Medulla oblongata (tissue), 1 donor: ENCODE data around the gene SLC13A2.
"Not testable (repeated sequence)": the region's sequence is repeated elsewhere in the genome, so short reads cannot be mapped to it uniquely, and the experiment has no call there.

Experiments used
- DNase-seq: peaks from one replicate; pipeline ENCODE4 v3.0.0-alpha.2; 2015; ENCODE audit errors: extremely low spot score

The SLC13A2 gene, protein sequence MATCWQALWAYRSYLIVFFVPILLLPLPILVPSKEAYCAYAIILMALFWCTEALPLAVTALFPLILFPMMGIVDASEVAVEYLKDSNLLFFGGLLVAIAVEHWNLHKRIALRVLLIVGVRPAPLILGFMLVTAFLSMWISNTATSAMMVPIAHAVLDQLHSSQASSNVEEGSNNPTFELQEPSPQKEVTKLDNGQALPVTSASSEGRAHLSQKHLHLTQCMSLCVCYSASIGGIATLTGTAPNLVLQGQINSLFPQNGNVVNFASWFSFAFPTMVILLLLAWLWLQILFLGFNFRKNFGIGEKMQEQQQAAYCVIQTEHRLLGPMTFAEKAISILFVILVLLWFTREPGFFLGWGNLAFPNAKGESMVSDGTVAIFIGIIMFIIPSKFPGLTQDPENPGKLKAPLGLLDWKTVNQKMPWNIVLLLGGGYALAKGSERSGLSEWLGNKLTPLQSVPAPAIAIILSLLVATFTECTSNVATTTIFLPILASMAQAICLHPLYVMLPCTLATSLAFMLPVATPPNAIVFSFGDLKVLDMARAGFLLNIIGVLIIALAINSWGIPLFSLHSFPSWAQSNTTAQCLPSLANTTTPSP

DNA sequence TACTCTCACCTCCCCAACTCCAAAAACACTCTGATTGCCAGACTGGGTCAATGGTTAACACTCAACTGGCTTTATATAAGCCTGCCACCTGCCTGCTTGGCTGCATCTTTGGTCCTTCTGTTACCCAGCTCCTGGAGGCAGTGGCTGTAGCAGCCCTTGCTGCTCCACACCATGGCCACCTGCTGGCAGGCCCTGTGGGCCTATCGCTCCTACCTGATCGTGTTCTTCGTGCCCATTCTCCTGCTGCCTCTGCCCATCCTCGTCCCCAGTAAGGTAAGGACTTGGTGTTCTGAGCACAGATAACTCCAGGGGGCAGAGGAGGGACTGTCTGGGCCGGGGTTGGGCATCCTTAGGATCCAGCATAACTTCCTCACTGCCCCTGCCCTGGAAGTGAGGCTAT lies at the start of gene SLC13A2:
SLC13A2 (plus strand) TSS at position 103 of the 400 bp plus-strand sequence; CDS start at position 172, 69 bp downstream.
- no peak for DNase-seq

DNA sequence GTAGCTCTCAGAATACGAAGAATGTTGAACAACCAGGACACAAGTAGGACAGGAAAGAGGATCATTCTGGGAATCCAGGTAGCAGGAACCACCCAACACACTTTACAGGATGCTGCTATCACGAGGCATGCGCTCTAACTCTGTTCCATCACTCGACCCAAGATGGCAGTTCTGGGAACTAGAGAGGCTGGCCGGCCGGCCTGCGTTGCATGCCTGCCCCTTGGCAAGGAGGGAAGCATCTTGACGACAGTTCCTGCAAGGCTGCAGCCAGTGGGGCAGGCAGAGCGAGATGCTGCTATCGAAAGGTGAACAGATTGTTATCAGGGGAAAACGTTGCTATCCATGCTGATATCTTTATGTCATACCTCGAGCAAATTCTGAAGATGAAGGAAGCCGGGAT lies 48.2 kb upstream of the SLC13A2 start:
- DNase-seq: no peak

DNA sequence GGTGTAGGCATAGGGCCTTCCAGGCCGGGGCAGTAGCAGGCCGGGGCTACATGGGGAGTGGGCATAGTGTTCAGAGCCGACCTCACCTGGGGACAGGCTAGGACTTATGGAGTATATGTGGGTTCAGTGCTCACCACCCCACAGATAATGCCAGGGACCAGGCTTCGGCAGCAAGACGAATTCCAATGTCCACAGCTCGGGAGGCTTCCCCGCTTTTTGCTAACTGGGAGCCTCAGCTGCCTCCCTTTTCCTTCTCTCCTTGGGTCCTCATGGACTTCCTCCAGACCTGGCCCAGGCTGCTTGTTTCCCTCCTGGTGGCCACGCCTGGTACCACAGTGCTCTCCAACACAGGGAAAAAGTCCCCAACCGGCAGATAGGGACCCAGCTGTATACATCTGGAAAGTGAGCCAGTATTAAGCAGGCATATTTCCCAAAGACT lies 47.3 kb upstream of the SLC13A2 start:
- no peak for DNase-seq

DNA sequence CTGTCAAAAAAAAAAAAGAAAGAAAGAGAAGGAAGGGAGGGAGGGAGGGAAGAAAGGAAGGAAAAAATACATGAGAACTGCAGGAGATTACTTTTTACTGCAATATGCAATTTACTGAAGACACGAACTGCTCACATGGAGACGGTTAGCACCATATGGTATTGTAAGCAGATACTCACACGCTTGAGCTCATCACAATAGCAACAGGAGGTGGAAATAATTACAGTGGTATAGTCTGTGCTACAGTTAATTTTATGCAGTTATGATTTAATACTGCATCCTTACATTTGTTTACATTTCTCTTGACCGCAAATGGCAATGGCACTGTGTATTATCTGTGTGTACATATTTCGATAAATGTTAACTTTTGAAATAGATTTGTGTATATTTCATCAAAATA lies 46.1 kb upstream of the SLC13A2 start:
- no peak for DNase-seq

DNA sequence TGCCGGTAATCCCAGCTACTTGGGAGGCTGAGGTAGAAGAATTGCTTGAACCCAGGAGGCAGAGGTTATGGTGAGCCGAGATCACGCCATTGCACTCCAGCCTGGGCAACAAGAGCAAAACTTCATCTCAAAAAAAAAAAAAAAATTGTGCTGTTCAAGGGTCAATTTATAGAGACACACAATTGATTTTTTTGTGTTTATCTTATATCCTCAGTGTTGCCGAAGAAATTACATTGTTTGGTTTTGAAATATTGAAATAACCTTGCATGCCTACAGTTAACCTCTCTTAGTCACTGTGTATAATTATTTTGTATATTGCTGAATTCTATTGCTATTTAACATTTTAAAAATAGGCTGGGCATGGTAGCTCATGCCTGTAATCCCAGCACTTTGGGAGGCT lies 45.5 kb upstream of the SLC13A2 start:
- not testable (repeated sequence) for DNase-seq

DNA sequence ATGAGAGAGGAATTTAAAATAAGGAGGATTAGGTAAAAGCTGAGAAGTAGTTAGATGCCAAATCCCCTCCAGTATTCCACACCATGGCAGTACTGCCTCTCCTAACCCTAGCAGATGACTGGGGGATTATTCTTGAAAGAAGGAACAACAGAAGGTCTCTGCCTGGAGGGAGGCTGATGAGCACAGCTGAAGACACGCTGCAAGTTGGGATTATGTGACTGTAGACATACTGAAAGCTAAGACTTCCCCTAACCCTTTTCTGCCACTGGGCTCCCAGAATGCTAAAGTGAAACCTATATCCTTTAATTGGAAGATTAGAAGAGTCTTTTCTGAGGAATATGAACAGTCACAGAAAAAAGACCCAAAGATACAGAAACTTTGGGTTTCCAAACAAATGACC lies 39.7 kb upstream of the SLC13A2 start:
- no peak for DNase-seq

DNA sequence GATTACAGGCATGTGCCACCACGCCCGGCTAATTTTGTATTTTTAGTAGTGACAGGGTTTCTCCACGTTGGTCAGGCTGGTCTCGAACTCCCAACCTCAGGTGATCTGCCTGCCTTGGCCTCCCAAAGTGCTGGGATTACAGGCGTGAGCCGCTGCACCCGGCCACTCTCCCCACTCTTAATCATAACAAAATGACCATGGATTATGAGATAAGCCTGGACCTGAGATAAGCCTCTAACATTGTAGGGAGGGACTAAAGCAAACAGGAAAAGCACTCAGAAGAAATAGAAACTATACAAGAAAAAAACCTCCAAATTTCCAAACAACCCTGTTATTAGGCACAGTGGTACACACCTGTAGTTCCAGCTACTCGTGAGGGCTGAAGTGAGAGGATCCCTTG lies 39.1 kb upstream of the SLC13A2 start:
- not testable (repeated sequence) for DNase-seq

DNA sequence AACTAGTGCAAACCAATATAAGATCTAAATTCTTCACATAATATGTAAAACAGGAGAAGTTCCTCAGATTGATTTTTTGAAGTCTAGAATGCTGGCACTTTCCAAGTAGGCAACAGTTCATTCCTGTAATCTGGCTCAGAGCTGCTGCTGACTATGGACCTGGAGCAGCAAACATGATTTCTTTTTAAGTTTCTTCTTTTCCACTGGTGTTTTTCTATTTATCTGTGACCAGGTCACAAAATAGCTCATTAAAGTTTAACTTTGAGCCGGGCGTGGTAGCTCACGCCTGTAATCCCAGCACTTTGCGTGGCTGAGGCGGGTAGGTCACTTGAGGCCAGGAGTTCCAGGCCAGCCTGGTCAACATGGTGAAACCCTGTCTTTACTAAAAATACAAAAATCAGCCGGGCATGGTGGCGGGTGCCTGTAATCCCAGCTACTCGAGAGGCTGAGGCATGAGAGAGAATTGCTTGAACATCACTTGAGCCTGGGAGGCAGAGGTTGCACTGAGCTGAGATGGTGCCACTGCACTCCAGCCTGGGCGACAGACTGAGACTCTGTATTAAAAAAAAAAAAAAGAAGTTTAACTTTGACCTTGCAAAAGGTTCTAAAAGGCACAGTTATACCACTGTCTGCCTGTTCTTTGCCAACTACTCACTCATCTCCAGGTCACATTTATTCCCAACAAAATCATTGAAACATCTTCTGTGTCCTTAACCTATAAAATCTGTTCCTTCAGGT lies 29.4 kb upstream of the SLC13A2 start:
- no peak for DNase-seq

DNA sequence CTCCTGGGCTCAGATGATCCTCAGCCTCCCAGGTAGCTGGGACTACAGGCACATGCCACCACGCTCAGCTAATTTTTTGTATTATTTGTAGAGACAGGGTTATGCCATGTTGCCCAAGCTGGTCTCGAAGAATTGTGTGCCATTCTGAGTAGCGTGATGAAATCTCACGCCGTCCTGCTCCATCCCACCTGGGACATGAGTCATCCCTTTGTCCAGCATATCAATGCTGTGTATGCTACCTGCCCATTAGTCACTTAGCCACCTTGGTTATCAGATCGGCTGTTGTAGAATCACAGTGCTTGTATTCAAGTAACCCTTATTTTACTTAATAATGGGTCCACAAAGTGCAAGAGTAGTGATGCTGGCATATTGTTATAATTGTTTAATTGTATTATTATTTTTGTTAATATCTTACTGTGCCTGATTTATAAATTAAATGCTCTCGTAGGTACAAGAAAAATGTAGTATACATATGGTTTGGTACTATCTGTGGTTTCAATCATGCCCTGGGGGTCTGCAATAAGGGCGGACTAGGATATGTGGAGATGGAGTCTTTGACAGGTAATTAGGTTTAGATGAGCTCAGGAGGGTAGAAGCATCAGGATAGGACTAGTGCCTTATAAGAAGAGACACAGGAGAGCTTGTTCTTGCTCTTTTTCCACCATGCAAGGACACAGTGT lies 26.6 kb upstream of the SLC13A2 start:
- DNase-seq: no peak

DNA sequence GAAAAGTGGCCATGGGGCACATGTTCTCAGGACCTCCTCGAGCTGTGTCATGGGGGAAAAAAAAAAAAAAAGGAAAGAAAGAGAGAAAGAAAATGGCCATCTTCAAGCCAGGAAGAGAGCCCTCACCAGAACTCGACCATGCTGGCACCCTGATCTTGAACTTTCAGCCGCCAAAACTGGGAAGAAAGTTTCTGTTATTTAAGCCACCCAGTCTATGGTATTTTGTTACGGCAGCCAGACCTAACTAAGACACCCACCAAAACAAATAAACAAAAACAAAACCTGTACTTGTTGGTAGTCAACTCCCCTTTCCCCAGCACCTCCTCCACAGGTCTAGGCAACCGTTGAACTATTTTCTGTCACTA lies 26.1 kb upstream of the SLC13A2 start:
- DNase-seq: no peak

DNA sequence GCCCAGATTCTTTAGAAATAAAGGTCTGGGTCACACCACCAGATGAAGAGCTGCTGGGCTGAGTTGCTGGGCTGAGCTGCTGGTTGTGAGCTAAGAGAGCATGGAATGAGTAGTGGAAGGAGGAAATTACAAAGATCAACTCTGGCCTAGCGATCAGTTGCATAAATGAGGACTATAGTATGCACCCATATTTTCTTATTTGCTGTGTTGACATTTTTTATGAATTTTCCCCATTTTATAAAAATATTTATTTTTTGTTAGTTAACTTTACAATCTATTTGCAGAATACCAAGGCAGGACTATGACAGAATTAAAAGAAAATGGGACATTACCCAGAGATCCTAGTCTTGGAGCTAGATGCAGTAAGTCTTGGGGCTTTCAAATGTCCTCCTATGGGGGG lies 23.6 kb upstream of the SLC13A2 start:
- DNase-seq: no peak

DNA sequence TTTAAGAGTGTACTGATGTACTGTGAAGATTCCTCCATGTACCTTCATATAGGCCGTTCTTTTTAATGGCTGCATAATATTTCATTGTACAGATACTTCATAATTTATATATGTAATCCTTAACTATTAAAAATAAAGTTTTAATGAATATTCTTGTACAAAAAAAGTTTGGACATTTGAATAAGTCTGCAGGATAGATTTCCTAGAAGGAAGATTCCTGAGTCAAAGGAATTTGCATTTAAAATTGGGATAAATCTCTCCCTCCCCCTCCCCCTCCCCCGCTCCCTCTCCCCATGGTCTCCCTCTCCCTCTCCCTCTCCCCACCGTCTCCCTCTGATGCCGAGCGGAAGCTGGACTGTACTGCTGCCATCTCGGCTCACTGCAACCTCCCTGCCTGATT lies 15.6 kb upstream of the SLC13A2 start:
- no peak for DNase-seq

DNA sequence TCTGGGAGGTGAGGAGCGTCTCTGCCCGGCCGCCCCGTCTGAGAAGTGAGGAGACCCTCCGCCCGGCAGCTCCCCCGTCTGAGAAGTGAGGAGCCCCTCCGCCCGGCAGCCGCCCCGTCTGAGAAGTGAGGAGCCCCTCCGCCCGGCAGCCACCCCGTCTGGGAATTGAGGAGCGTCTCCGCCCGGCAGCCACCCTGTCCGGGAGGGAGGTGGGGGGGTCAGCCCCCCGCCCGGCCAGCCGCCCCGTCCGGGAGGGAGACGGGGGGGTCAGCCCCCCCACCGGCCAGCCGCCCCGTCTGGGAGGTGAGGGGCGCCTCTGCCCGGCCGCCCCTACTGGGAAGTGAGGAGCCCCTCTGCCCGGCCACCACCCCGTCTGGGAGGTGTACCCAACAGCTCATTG lies 14.6 kb upstream of the SLC13A2 start:
- DNase-seq: not testable (repeated sequence)

DNA sequence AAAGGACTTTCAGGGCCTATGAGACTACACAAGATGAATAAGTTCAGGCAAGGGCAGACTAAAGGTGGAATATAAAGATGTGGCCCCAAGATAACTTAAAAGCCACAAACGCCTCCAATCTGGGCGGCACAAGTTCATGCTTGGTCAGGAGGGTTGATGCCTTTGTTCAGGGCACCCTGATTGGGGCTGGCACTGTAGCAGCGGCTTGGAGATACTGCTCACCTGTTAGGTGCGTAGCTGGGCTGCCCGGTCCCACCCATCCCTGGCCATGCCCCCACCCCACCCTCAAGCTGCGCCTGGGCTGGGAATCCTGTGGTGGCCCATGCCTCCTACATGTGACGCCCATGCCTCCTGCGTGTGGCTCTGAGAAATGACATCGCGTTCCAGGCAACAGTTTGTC lies 12.5 kb upstream of the SLC13A2 start:
- DNase-seq: no peak

DNA sequence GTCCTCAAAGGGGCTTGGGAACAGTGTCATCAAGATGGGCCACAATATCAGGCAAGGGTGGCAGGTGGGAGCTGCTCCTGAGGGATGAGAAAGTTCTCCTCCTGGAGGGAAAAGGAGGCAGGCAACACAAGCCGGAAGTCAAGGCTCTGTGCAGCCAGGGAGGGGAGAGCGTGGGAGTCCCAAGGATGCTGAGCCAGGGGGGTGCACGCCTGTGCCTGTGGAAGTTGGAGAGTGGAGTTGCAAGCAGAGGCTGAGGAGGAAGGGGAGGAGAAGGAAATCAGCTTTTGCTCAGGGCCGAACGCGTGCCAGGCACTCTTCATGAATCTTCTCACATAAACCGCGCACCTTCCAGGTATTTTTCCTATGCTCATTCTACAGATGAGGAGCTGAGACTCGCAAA lies 7.4 kb upstream of the SLC13A2 start:
- DNase-seq: no peak

DNA sequence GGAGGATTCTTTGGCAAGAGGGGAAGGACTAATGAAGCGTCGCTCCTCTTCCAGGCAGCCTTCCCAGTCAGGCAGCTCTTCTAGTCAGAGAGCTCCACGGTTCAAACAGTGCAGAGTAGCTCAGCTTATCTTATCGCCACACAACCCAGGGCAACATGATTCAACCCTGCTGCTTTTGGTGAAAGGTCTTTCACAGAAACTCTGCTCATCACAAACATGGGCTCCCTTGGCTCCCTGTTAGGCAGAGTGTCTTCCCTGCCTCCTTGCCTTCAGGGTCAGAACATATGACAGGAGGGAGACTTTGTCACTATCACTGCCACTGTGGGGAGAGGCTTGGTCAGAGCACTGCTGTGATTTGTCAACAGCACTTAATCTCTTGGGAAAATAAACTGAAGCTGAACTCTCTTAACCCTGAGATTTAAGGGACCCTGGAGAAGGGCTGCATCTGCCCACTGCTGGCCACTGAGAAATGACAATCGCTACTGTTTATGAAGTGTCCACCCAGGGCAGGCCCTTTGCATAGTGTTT lies 6.9 kb upstream of the SLC13A2 start:
- DNase-seq: no peak

DNA sequence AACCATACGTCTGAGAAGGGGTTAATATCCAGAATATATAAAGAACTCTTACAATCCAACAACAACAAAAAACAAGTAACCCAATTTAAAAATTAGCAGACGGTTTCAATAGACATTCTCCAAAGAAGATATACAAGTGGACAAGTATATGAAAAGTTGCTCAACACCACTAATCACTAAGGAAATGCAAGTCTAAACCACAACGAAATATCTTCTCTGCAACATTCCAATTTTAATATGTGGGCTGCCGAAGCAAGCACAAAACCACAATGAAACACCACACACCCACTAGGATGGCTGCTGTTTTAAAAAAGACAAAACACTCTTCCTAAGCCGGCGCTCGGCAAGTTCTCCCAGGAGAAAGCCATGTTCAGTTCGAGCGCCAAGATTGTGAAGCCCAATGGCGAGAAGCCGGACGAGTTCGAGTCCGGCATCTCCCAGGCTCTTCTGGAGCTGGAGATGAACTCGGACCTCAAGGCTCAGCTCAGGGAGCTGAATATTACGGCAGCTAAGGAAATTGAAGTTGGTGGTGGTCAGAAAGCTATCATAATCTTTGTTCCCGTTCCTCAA lies 5.9 kb upstream of the SLC13A2 start:
- no peak for DNase-seq

DNA sequence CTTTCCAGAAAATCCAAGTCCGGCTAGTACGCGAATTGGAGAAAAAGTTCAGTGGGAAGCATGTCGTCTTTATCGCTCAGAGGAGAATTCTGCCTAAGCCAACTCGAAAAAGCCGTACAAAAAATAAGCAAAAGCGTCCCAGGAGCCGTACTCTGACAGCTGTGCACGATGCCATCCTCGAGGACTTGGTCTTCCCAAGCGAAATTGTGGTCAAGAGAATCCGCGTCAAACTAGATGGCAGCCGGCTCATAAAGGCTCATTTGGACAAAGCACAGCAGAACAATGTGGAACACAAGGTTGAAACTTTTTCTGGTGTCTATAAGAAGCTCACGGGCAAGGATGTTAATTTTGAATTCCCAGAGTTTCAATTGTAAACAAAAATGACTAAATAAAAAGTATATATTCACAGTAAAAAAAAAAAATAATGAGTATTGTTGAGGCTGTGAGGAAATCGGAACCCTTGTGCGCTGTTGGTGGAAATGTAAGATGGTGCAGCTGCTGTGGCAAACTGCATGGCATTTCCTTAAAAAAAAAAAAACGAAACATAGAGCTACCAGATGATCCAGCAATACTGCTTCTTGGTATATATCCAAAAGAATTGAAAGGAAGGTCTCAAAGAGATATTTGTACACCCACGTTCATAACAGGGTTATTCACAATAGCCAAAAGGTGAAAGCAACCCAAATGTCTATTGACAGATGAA lies 5.3 kb upstream of the SLC13A2 start:
- not testable (repeated sequence) for DNase-seq

DNA sequence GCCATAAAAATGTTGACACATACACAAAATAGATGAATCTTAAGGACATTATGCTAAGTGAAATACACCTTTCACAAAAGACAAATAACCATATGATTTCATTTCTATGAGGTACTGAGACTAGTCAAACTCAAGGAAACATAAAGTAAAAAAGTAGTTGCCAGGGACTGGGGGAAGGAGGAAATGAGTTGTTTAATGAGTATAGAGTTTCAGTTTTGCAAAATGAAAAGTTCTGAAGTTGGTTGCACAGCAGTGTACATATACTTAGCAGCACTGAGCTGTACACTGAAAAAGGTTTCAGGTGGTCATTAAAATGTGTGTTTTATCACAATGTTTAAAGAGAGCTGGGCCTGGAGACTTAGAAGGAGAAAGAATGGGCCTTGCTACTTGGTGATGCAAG lies 4.7 kb upstream of the SLC13A2 start:
- DNase-seq: no peak

DNA sequence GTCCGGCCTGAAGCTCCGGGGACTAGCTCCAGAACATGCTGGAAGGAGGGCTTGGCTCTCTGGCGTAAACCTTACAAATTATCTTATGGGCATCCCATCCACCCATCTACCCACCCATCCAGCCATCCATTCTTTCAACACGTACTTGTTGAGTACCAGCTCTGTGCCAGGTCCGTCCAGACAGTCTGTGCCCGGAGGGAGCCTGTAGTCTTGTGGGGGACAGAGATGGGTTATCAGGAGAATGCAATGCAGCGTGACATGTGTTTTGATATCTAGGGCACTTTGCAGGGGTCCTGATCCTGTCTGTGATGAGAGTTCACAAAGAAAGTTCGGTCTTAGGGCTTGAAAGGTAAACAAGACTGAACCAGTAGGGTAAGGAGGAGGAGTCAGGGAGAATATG lies 4.1 kb upstream of the SLC13A2 start:
- DNase-seq: no peak
